DOHH2 (cell line): Measurements from ENCODE around the gene STK32B.

Experiments
- H3F3A ChIP-seq: fragments of 200-600 bp; sonication (generic), shearing (Covaris generic); 2 replicates; pipeline ENCODE4 v1.6.0; 2016; ENCODE audit warnings: antibody characterized with exemption, mild to moderate bottlenecking; ENCODE audit not compliant: control insufficient read depth, insufficient read depth
- H3K27ac ChIP-seq: fragments of 200-600 bp; sonication (generic); 2 replicates; pipeline ENCODE4 v1.5.1; 2014; ENCODE audit warnings: low read depth, mild to moderate bottlenecking, low read length, moderate library complexity
- H3K27me3 ChIP-seq: fragments of 200-600 bp; sonication (generic); 2 replicates; pipeline ENCODE4 v1.6.1; 2014; ENCODE audit warnings: mild to moderate bottlenecking, low read length, mixed read lengths; ENCODE audit not compliant: control insufficient read depth
- H3K36me3 ChIP-seq: fragments of 200-600 bp; sonication (generic); 2 replicates; pipeline ENCODE4 v1.6.1; 2014; ENCODE audit warnings: mild to moderate bottlenecking, low read length, moderate library complexity, mixed read lengths; ENCODE audit not compliant: control insufficient read depth
- H3K4me1 ChIP-seq: fragments of 200-600 bp; sonication (generic); 2 replicates; pipeline ENCODE4 v1.6.1; 2014; ENCODE audit warnings: mild to moderate bottlenecking, low read length, mixed read lengths; ENCODE audit not compliant: control insufficient read depth
- H3K4me2 ChIP-seq: fragments of 200-600 bp; sonication (generic); 2 replicates; pipeline ENCODE4 v1.6.0; 2014; ENCODE audit warnings: mild to moderate bottlenecking, low read length, moderate library complexity
- H3K4me3 ChIP-seq: fragments of 200-600 bp; sonication (generic); 2 replicates; pipeline ENCODE4 v1.5.1; 2014; ENCODE audit warnings: mild to moderate bottlenecking, low read length, mixed read lengths
- H3K79me2 ChIP-seq: fragments of 200-600 bp; sonication (generic); 2 replicates; pipeline ENCODE4 v1.6.1; 2014; ENCODE audit warnings: mild to moderate bottlenecking, low read length, mixed read lengths; ENCODE audit not compliant: control insufficient read depth
- H3K9me2 ChIP-seq: fragments of 200-600 bp; sonication (generic); replicated peaks from 2 replicates; pipeline ENCODE4 v1.6.1; 2014; ENCODE audit warnings: mild to moderate bottlenecking, low read length, mixed read lengths; ENCODE audit not compliant: control insufficient read depth
- H3K9me3 ChIP-seq: fragments of 200-600 bp; sonication (generic); 2 replicates; pipeline ENCODE4 v1.6.1; 2014; ENCODE audit warnings: antibody characterized with exemption, low read length, mixed read lengths; ENCODE audit not compliant: control insufficient read depth, insufficient read depth
- H4K20me1 ChIP-seq: fragments of 200-600 bp; sonication (generic); 2 replicates; pipeline ENCODE4 v1.6.0; 2014; ENCODE audit warnings: low read depth, mild to moderate bottlenecking, antibody characterized with exemption, low read length, moderate library complexity; ENCODE audit not compliant: control insufficient read depth, insufficient read depth
- CTCF ChIP-seq: fragments of 200-600 bp; sonication (generic); IDR thresholded peaks from one replicate; pipeline ENCODE4 v1.5.1; 2014; ENCODE audit warnings: antibody characterized with exemption, mild to moderate bottlenecking, low read depth, low read length; ENCODE audit not compliant: poor library complexity, severe bottlenecking
- EZH2phosphoT487 ChIP-seq: fragments of 200-600 bp; sonication (generic); IDR thresholded peaks from 2 replicates; pipeline ENCODE4 v1.6.1; 2017; ENCODE audit warnings: borderline replicate concordance, mild to moderate bottlenecking, antibody characterized with exemption, low read length, moderate library complexity, mixed read lengths

The STK32B gene

GRCh38 chr4:5470318-5471198 lies 419.3 kb downstream of the STK32B start:
- H3K36me3 ChIP-seq, result no peaks in the 10 kb centered on the region
- H3K4me3 ChIP-seq, result no peak overlapping the region
- TF ChIP-seq CTCF (no peak), EZH2phosphoT487 (no peak)

GRCh38 chr4:5471206-5471605 lies 419.9 kb downstream of the STK32B start:
- Histone ChIP-seq H3K9me3 (no peaks in the 10 kb centered on the region), H4K20me1 (no peaks in the 10 kb centered on the region), H3K27me3 (no peaks in the 10 kb centered on the region), H3K4me1 (no peaks in the 10 kb centered on the region), H3K9me2 (no peaks in the 10 kb centered on the region), H3K4me3 (no peak overlapping the region), H3K4me2 (no peak overlapping the region), H3K27ac (no peak overlapping the region), H3K79me2 (no peaks in the 10 kb centered on the region), H3F3A (no peaks in the 10 kb centered on the region), H3K36me3 (no peaks in the 10 kb centered on the region)
- no peak for TF ChIP-seq CTCF
- TF ChIP-seq EZH2phosphoT487, result no peak

More at GRCh38 chr4:5470318-5471198, 419.3 kb downstream of the STK32B start:
- H3F3A ChIP-seq, result no peaks in the 10 kb centered on the region
- no peak overlapping the region for H3K4me2 ChIP-seq
- H3K27ac ChIP-seq, result no peak overlapping the region
- no peaks in the 10 kb centered on the region for H3K27me3 ChIP-seq
- H3K79me2 ChIP-seq, result no peaks in the 10 kb centered on the region
- H3K9me2 ChIP-seq, result no peaks in the 10 kb centered on the region
- H4K20me1 ChIP-seq, result no peaks in the 10 kb centered on the region
- H3K9me3 ChIP-seq, result no peaks in the 10 kb centered on the region
- no peaks in the 10 kb centered on the region for H3K4me1 ChIP-seq

GRCh38 chr4:5471691-5472090 lies 420.4 kb downstream of the STK32B start:
- TF ChIP-seq CTCF (no peak), EZH2phosphoT487 (no peak)
- no peaks in the 10 kb centered on the region for H3K36me3 ChIP-seq
- H3K9me2 ChIP-seq, result no peaks in the 10 kb centered on the region
- no peaks in the 10 kb centered on the region for H3F3A ChIP-seq
- H3K4me3 ChIP-seq, result no peak overlapping the region
- H3K27ac ChIP-seq, result no peak overlapping the region
- no peaks in the 10 kb centered on the region for H3K9me3 ChIP-seq
- H3K4me2 ChIP-seq, result no peak overlapping the region
- H3K4me1 ChIP-seq, result no peaks in the 10 kb centered on the region
- no peaks in the 10 kb centered on the region for H3K27me3 ChIP-seq
- no peaks in the 10 kb centered on the region for H3K79me2 ChIP-seq
- no peaks in the 10 kb centered on the region for H4K20me1 ChIP-seq
